ENCODE measurements around the gene SH3GL2.

Gene SH3GL2

DNA sequence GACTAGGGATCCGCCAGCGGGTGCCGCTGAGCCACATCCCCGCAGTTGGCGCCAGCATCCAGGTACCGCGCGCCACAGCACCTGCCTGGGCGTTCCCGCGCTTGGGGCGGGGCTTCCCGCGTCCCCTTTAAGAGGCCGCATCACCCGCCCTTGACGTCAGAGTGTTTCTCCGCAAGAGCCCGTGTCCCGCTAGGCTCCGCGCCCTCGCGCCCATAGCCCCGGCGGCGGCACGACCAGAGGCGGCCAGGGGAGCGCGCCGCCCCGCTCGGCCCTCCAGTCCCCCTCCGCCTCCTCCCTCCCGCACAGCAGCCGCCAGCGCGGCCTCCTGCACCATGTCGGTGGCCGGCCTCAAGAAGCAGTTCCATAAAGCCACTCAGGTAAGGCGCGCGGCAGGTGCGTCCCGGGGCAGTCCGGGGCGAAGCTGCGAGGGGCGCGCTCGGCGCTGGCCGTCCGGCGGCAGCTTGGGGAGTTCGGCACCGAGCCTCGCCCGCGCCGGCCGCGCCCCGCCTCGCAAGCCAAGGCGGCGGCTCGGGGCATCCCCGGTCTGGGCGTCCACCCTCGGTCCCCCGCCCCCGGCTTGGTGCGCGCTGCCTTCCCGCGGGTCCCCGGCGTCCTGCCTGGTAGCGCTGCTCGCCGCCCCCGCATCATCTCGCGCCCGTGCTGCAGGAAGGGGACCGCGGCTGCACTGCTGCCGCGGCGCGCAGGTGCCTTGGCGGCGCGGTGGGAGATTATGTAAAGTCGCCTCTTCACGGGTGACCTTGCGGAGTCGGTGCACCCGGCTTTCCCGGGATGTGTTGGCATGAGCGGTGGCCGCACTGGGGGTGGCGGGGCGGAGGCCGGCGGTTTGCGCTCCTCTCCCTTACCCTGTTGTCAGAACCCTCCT is at the start of gene SH3GL2:
Gene SH3GL2 (plus strand): TSS at position 156 of the 883 bp plus-strand sequence.
- DNase-seq (ENCODE audit: low read depth in 1 of 2, low spot score in 1 of 2), result no peak

DNA sequence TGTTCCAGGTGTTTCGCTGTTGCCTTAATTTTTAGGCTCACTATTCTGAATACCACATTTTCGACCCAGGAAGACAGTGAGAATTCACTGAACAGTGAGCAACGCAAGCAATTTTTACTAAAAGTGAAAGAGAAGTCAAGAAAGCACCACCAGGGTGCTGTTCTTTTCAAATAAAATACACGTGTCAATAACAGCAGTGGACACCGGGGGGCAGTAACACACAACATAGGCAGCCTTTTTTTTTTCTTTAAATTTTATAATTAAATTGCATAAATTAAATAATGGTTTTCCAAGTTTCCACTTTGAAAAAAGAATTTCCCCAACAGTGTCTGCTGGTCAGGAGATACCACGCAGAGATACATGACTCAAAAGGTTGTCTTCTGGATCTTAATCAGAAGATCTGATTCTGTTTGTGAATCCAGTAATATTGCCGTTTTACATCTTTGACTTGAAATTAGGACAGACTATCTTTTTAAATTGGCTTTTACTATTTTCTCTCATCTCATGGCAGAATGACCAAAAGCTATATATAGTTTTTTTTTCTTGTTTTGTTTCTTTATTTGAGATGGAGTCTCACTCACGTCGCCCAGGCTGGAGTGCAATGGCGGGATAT is 47.1 kb upstream of the SH3GL2 start:
- no peak for DNase-seq (ENCODE audit: low read depth in 1 of 2, low spot score in 1 of 2)

DNA sequence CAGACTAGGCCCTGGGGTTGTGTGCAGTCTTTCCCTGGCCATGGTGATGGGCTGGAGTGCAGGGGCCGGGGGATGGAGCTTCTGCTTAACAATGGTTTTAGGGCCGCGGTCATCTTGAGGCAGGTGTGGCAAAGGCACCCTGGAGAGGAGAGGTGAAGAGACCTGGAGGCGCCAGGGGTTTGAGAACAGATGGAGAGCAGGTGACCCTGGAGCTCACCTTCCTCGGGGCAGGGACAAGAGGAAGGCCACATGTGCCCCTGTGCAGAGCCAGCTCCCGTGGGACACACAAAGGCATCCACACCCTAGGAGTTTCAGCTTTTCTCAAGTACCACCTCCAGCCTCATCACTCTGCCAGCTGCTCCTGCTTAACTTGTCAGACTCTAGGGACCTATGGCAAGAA is 46.4 kb upstream of the SH3GL2 start:
- DNase-seq (ENCODE audit: low read depth in 1 of 2, low spot score in 1 of 2), result no peak

DNA sequence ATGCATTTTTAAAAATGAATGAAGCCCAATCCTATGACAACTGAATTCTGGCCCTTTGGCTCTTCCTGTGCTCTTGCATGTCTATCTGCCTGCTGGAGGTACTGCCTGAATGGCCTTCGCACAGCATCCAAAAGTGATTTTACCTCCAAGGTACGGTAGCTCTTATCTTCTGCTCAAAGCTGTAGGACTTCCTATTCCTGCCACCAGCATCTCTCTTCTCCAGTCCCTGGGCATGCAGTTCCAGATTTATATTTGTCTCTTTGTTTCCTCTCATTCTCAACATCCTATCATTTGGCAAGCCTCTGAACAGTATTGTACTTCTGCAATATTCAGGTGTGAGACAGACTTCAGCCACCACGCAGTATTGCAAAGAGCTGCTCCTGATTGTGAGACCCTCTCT is 43.7 kb upstream of the SH3GL2 start:
- no peak for DNase-seq (ENCODE audit: low read depth in 1 of 2, low spot score in 1 of 2)

DNA sequence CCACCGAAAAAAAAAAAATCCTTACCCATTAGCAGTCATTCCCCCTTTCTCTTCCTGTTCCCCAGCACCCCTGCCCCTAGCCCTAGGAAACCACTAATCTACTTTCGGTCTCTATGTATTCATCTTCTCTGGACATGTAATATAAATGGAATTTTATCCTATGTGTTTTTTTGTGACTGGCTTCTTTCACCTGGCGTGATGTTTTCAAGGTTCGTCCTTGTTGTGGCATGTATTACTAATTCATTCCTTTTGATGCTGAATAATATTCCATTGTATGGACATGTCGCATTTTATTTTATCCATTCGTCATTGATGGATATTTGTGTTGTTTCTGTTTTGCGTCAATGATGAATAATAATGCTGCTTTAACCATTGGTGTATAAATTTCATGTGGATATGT is 42.8 kb upstream of the SH3GL2 start:
- DNase-seq (ENCODE audit: low read depth in 1 of 2, low spot score in 1 of 2), result no peak

DNA sequence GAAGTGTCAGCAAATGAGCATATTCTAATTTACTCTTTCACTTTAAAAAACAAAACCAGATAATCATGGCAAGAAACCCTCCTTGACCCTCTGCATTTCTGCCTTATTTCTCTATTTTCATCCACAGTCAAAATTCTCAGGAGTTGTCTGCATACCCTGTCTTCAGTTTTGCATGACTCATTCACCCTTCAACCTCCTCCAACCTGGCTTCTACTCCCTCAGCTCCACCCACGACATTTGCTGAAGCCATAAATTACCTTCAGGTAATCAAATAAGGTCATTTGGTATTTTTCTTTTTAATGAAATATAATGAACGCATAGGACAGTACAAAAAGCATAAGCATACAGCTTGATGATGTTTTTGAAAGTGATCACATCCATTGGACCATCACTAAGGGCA is 27.8 kb upstream of the SH3GL2 start:
- DNase-seq (ENCODE audit: low read depth in 1 of 2, low spot score in 1 of 2), result no peak

DNA sequence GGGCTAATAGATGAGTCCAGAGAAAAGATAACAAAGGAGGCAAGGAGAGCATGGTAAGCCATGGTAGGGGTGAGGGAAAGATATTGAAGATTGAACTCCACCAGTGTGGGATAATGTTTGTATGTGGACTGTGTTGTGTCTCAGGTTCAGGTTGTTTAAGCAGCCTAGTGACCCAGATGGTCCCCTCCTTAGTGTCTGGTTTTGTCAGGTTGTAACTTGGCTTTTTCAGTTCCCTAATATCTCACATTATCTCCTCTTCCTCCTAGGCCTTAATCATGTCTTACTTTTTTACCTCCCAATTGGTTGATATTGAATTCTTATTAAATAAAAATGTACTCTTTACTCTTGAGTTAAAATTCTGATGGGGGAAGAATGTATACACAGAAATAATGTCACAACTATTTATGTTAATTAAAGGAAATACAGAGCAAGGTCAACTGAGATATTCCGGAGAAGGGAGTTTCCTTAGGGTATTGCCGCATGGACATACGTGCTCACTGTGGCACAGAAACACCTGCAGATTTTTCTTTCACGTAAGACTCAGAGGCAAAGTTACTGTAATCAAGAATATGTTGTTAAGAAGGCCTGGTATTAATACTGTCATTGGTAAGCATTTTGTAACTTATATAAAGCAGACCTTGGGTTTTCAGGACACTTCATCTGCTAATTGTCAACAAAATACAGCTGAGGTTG is 23.4 kb upstream of the SH3GL2 start:
- DNase-seq (ENCODE audit: low read depth in 1 of 2, low spot score in 1 of 2), result no peak

DNA sequence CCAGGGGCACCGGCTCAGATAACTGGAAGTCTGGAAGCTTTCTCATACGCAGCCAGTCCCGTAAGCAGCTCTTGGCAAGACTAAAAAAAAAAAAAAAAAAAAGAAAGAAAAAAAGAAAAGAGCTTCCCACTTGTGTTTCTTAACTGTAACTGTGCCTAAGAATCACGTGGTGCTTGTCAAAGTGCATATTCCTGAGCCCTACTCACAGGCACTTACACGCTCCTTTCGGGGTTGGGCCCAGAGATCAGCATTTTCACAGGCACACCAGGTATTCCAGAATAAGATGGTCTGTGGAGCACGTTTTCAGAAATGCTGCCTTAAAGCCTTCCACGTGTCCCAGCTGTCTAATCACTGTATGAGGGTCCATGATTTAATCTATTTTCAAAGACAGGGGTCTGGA is 22.6 kb upstream of the SH3GL2 start:
- no peak for DNase-seq (ENCODE audit: low read depth in 1 of 2, low spot score in 1 of 2)

DNA sequence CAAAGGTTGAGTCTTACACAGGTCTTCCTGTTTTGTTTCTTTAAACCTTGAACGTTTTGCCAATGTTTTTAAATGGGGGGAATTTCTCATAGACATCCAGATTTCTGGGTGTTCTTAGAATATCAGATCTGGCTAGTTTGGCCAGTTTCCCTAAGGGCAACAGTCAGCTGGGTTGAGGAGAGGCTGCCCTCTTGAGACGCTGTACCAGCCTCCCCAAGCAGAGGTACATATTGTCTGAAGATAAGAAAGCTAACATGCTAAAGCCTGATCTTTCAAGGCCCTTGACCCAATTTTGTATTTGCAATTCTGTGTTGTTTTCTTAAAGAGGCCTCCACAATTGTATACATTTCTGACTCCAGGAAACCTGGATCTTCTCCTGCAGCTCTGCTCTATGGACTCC is 21.9 kb upstream of the SH3GL2 start:
- DNase-seq (ENCODE audit: low read depth in 1 of 2, low spot score in 1 of 2), result no peak

DNA sequence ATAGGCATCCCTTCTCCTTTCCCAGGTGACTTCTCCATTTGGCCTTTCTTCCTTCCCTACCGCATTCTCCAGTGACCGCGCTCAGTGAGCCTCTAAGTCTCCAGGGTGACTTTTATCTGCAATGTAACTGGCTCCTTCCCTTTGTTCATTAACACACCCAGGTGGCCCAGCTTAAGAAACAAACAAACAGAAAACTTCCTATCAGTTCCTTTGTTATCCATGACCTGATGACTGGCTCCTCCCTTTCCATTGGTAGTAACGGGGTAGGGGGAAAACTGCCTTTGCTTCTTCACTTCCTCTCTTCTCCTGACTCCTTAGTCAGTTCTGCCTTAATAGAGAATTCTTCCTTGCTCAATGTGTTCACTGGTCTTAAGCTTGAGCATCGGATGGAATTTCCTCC is 7.0 kb upstream of the SH3GL2 start:
- no peak for DNase-seq (ENCODE audit: low read depth in 1 of 2, low spot score in 1 of 2)

DNA sequence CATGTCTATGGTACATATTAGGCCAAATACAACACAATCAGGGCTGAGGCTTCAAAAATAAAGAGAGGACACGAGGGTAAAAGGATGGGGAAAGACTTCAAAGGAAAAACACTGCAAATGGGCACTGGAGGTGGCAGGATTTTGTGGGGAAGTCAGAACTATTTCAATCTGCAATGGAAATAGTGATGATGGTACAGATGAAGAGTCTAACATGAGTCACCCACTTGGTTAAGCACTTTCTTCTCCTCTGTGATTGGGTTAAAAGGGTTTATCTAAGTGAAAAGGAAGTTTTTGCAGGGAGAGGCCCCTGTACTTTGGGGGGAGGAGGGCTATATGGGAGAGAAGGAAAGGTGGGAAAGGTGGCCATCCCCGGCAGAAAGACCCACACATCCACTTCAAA is 4.5 kb upstream of the SH3GL2 start:
- DNase-seq (ENCODE audit: low read depth in 1 of 2, low spot score in 1 of 2), result no peak

DNA sequence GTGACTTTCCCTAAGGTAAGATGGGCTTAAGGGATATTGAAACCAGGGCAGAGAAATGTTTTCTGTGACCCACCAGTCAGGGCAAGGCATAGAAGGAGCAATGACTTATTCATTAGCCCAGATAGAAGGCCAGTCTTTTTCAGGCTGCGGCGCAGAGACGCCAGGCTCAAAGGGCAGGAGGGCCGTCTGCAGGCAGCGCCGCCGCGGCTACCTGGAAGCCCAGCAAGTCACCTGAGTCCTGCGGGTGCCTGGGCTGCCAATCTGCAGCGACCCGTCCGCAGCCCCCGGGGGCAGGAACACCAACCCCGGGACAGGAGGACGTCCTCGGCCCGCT is 322 bp upstream of the SH3GL2 start:
- DNase-seq (ENCODE audit: low read depth in 1 of 2, low spot score in 1 of 2), result no peak

DNA sequence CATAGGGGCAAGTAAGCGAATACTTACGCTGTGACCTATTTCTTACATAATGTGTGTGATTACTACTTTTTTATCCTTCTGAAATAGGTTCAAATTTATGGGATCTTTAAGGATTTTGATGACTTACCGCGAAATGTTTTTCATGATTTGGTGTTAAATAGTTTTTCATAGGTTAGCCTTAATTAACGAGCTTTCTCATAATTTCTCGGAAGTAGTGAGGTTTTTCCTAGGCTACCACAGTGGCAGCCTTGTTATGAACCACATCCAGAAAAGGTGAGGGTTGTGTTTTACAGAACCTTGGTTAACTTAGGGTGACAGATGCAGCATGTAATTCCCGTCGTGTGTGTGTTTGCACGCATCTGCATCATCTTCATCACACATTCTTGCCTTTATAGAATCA is 1.3 kb downstream of the SH3GL2 start:
- no peak for DNase-seq (ENCODE audit: low read depth in 1 of 2, low spot score in 1 of 2)

DNA sequence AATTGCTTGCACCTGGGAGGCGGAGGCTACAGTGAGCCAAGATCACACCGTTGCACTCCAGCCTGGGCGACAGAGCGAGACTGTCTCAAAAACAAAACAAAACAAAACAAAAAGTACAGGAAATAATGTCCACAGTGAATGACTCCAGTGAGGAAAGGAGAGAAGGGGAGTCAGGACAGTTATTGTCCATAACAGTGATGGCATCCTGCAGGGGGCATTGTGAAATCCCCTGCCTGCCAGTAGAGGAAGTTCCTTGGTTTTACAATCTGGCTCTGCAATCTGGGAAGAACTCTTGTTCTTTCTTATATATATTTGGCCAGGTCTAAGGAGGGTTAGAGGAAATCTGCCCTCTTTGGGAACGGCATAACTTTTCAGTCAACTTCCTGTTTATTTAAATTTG is 8.2 kb downstream of the SH3GL2 start:
- DNase-seq (ENCODE audit: low read depth in 1 of 2, low spot score in 1 of 2), result no peak

DNA sequence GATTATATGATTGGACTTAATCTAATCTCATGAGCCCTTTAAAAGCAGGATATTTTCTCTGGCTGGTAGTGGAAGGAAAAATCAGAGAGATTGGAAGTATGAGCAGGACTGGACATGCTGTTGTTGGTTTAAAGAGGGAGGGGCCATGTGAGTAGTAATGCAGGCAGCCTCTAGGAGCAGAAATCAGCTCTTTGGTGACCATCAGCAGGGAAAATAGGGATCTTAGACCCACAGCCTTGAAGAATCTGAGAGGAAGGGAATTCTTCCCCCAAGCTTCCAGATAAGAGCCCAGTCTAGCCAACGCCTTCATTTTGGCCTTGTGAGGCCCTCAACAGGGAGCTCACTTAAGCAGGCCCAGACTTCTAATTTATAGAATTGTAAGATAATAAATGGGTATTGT is 9.5 kb downstream of the SH3GL2 start:
- DNase-seq (ENCODE audit: low read depth in 1 of 2, low spot score in 1 of 2), result no peak

DNA sequence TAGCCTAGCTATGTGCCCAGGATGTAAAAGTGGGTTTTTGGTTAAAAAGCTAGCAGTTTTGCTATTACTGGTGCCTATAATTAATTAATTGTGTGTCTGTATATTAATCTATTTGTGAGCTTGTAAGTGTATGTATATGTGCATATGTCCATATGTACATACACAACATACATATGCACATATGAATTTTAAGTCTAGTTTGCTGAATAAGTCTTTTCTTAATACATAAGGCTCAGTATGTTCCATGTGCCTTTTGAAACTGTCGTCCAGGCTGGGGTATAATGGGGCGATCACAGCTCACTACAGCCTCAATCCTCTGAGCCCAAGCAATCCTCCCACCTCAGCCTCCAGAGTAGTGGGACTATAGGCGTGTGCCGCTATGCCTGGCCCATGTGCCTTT is 10.1 kb downstream of the SH3GL2 start:
- DNase-seq (ENCODE audit: low read depth in 1 of 2, low spot score in 1 of 2), result no peak

DNA sequence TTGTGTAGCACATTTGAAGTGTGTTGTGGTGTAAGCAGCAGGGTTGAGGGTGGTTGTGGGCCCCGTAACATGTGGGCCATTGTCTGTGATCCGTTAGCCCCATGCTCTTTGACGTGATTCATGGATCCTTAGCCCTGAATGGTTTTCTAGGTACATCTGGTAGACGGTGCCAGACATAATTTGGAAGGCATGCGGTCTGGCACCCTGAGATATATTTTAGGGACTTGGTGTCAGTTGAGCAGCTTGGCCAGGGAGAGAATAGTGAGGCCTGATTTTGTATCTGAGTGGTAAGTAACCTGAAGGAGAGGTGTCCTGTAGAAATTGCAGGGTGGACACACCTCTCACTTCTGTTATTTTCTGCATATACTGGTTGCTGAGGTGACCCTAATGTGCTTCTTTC is 10.9 kb downstream of the SH3GL2 start:
- DNase-seq (ENCODE audit: low read depth in 1 of 2, low spot score in 1 of 2), result no peak

DNA sequence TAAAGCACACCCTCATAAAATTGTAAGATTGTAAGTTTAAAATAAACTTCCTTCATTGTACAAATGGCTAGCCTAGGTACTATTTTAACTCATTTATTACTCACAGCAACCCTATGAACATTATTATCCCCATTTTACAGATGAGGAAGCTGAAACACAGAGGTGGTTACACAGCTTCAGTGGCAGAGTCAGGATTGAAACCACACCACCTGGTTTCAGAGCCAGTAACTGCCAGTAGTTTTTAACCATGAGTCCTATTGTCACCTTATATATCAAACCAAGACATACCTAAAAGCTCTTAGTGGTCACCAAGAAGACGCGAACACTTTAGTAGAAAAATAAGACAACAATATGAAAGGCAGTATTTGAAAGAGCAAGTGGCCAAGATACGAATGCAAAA is 16.1 kb downstream of the SH3GL2 start:
- DNase-seq (ENCODE audit: low read depth in 1 of 2, low spot score in 1 of 2), result no peak

DNA sequence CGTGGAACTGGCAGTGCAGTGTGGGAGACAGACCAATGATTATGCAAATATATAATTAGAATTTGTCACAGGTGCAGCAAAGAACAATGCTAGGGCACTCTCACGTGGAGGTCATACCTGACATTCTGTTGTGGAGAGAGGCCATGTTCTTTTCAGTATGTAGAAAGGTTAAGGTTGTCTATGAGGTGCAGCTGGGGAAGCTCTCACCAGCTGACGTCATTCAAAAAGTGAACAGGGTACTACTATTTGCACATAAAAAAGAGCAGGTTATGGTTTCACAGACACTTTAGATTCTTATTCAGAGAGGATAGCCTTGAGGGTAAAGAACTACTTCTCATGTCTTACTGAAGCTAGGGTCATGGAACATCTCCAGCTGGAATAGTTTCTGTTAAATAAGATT is 19.1 kb downstream of the SH3GL2 start:
- DNase-seq (ENCODE audit: low read depth in 1 of 2, low spot score in 1 of 2), result no peak

DNA sequence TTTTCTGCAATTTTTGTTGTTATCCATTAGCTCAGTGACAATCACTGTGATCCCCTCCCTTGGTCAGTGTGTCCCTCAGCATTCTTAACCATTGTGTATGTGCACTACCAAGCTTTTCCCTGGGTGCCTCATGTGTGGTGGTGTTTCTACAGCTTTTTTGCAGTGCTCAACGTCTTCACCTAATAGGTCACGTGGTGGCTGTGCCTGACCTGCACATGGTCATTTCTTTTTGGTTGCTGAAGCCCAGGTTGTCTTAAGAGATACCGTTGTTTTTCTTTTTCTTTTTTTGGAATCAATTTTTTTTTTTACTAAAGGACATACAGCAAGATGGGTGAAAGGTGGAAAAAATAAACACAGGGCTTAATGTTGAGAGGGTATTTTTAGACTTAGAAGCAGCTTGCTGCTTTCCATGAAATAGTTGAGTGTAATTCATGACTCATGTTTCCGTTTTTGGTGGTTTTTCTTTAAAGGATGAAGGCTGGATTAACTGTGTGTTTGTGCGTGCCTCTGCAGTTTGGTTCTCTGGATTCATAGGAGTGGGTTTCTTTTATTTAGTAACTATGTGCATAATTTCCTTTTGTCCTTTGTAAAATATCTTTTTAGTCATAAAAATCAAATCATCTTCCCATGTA is 22.2 kb downstream of the SH3GL2 start:
- DNase-seq (ENCODE audit: low read depth in 1 of 2, low spot score in 1 of 2), result no peak

DNA sequence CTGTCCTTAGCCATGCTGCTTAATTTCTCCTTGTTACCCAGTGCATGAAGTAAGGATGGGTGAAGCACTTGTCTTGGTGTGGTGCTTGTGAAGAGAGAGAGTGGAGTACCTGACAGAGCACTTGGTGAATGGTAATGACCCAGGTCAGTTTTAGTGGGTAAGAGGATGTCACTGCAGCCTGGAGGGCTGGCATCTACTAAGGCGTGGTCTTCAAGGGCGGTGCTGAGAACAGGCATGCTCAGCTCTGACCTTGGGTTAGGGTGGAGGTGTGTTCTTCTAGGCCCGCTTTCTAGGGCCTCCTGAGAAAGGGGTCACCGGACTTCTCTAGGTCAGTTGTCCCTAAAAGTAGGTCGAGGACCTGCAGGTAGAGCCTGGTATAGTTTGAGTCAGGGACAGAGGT is 25.7 kb downstream of the SH3GL2 start:
- DNase-seq (ENCODE audit: low read depth in 1 of 2, low spot score in 1 of 2), result no peak

Measured in activated T-helper 1 cell treated with anti-CD3 and anti-CD28 coated beads, Interleukin-2, amount 50 U/mL, for 16 hours (primary cell).